Measurements from ENCODE around the gene CPAMD8.

The CPAMD8 gene

GRCh38 chr19:16859626-16860025, 167.0 kb downstream of the CPAMD8 start:
- peaks cover 48 to 96% (median 70%) of the 10 kb centered on the region in 11 experiments for H3K36me3 ChIP-seq
- no peaks in the 10 kb centered on the region for H3K9me3 ChIP-seq (replicated peaks in 1 of 11)

GRCh38 chr19:16856091-16856490, 170.5 kb downstream of the CPAMD8 start:
- Histone ChIP-seq H3K4me2 (no peak overlapping the region), H3K4me3 (no peak overlapping the region), H3K9me3 (replicated peaks in 1 of 11) (no peaks in the 10 kb centered on the region), H3K27ac (no peak overlapping the region), H3K4me1 (peaks cover 0 to 9% (median 2%) of the 10 kb centered on the region in 10 experiments; a peak in 4 of 20 replicates), H3K27me3 (no peaks in the 10 kb centered on the region), H3K9ac (no peak overlapping the region), H3K36me3 (peaks cover 66 to 96% (median 75%) of the 10 kb centered on the region in 11 experiments), H4K20me1 (peaks cover 3 to 49% (median 26%) of the 10 kb centered on the region in 11 experiments; a peak in 20 of 22 replicates)
- TF ChIP-seq Cebpa-rat (IDR thresholded peaks at IDR 0.05): no peak

More at GRCh38 chr19:16859626-16860025, 167.0 kb downstream of the CPAMD8 start:
- H3K9ac ChIP-seq: no peak overlapping the region
- no peak overlapping the region for H3K4me3 ChIP-seq
- peaks cover 20 to 33% (median 26%) of the 10 kb centered on the region in 10 experiments for H3K4me1 ChIP-seq
- H3K27ac ChIP-seq: no peak overlapping the region; a peak in 1 of 22 replicates
- H3K27me3 ChIP-seq: no peaks in the 10 kb centered on the region
- no peak for TF ChIP-seq Cebpa-rat (IDR thresholded peaks at IDR 0.05)
- no peak overlapping the region for H3K4me2 ChIP-seq
- H4K20me1 ChIP-seq: peaks cover 0 to 39% (median 13%) of the 10 kb centered on the region in 11 experiments; a peak in 13 of 22 replicates

- no peak overlapping the region for H3K27ac ChIP-seq
- H3K9ac ChIP-seq: no peak overlapping the region
- TF ChIP-seq Cebpa-rat (IDR thresholded peaks at IDR 0.05): no peak
- H3K27me3 ChIP-seq: no peaks in the 10 kb centered on the region
- H4K20me1 ChIP-seq: peaks cover 0 to 65% (median 34%) of the 10 kb centered on the region in 11 experiments; a peak in 19 of 22 replicates
- H3K4me3 ChIP-seq: no peak overlapping the region
- H3K4me1 ChIP-seq: peaks cover 0 to 6% (median 0%) of the 10 kb centered on the region in 10 experiments; a peak in 6 of 20 replicates
- no peak overlapping the region for H3K4me2 ChIP-seq
- H3K9me3 ChIP-seq (replicated peaks in 1 of 11): no peaks in the 10 kb centered on the region
- H3K36me3 ChIP-seq: peaks cover 90 to 100% (median 96%) of the 10 kb centered on the region in 11 experiments
Measured at GRCh38 chr19:16853066-16853465, 173.5 kb downstream of the CPAMD8 start.

- H3K4me1 ChIP-seq: peaks cover 0 to 22% (median 0%) of the 10 kb centered on the region in 10 experiments; a peak in 7 of 20 replicates
- peaks cover 0 to 78% (median 44%) of the 10 kb centered on the region in 11 experiments; a peak in 19 of 22 replicates for H4K20me1 ChIP-seq
- TF ChIP-seq Cebpa-rat (IDR thresholded peaks at IDR 0.05): no peak
- H3K4me2 ChIP-seq: no peak overlapping the region
- no peak overlapping the region for H3K9ac ChIP-seq
- H3K9me3 ChIP-seq (replicated peaks in 1 of 11): no peaks in the 10 kb centered on the region
- no peak overlapping the region for H3K27ac ChIP-seq
- no peak overlapping the region for H3K4me3 ChIP-seq
- H3K36me3 ChIP-seq: peaks cover 96 to 100% (median 100%) of the 10 kb centered on the region in 11 experiments
- H3K27me3 ChIP-seq: no peaks in the 10 kb centered on the region
Measured at GRCh38 chr19:16851031-16851712, 175.4 kb downstream of the CPAMD8 start.

GRCh38 chr19:16850133-16850532, 176.5 kb downstream of the CPAMD8 start:
- H3K36me3 ChIP-seq: peaks cover 96 to 100% (median 100%) of the 10 kb centered on the region in 11 experiments
- no peak overlapping the region for H3K9ac ChIP-seq

GRCh38 chr19:16849168-16849567, 177.4 kb downstream of the CPAMD8 start:
- peaks cover 0 to 22% (median 9%) of the 10 kb centered on the region in 10 experiments; a peak in 12 of 20 replicates for H3K4me1 ChIP-seq
- H3K27me3 ChIP-seq: no peaks in the 10 kb centered on the region
- H3K9ac ChIP-seq: no peak overlapping the region
- H3K4me2 ChIP-seq: no peak overlapping the region
- peaks cover 6 to 89% (median 59%) of the 10 kb centered on the region in 11 experiments; a peak in 20 of 22 replicates for H4K20me1 ChIP-seq
- no peak for TF ChIP-seq Cebpa-rat (IDR thresholded peaks at IDR 0.05)
- no peak overlapping the region for H3K4me3 ChIP-seq
- H3K36me3 ChIP-seq: peaks cover 96 to 100% (median 100%) of the 10 kb centered on the region in 11 experiments
- no peaks in the 10 kb centered on the region for H3K9me3 ChIP-seq (replicated peaks in 1 of 11)
- no peak overlapping the region for H3K27ac ChIP-seq

More at GRCh38 chr19:16850133-16850532, 176.5 kb downstream of the CPAMD8 start:
- Histone ChIP-seq H4K20me1 (peaks cover 0 to 86% (median 55%) of the 10 kb centered on the region in 11 experiments; a peak in 19 of 22 replicates), H3K4me1 (peaks cover 0 to 22% (median 0%) of the 10 kb centered on the region in 10 experiments; a peak in 7 of 20 replicates), H3K4me2 (no peak overlapping the region), H3K27me3 (no peaks in the 10 kb centered on the region), H3K27ac (no peak overlapping the region), H3K4me3 (no peak overlapping the region), H3K9me3 (replicated peaks in 1 of 11) (no peaks in the 10 kb centered on the region)
- no peak for TF ChIP-seq Cebpa-rat (IDR thresholded peaks at IDR 0.05)

GRCh38 chr19:16847430-16847829, 179.2 kb downstream of the CPAMD8 start:
- Histone ChIP-seq H3K9me3 (replicated peaks in 1 of 11) (no peaks in the 10 kb centered on the region), H3K4me1 (peaks cover 0 to 22% (median 10%) of the 10 kb centered on the region in 10 experiments; a peak in 12 of 20 replicates), H4K20me1 (peaks cover 7 to 89% (median 63%) of the 10 kb centered on the region in 11 experiments; a peak in 19 of 22 replicates), H3K27me3 (no peaks in the 10 kb centered on the region), H3K4me3 (no peak overlapping the region), H3K4me2 (peak overlapping the region in 3 of 11 experiments; percentile 26 to 79 (median 69); a peak in 5 of 22 replicates), H3K9ac (peak overlapping the region in 2 of 11 experiments; percentile 4 to 27; a peak in 1 of 22 replicates), H3K27ac (no peak overlapping the region), H3K36me3 (peaks cover 96 to 100% (median 100%) of the 10 kb centered on the region in 11 experiments)
- no peak for TF ChIP-seq Cebpa-rat (IDR thresholded peaks at IDR 0.05)

GRCh38 chr19:16846901-16847300, 179.7 kb downstream of the CPAMD8 start:
- Histone ChIP-seq H3K4me1 (peaks cover 0 to 22% (median 10%) of the 10 kb centered on the region in 10 experiments; a peak in 12 of 20 replicates), H3K36me3 (peaks cover 96 to 100% (median 100%) of the 10 kb centered on the region in 11 experiments), H3K9me3 (replicated peaks in 1 of 11) (no peaks in the 10 kb centered on the region), H3K9ac (peak overlapping the region in 2 of 11 experiments; percentile 4 to 27; a peak in 1 of 22 replicates), H3K27ac (no peak overlapping the region), H3K4me2 (peak overlapping the region in 3 of 11 experiments; percentile 26 to 79 (median 69); a peak in 5 of 22 replicates), H3K4me3 (no peak overlapping the region), H3K27me3 (no peaks in the 10 kb centered on the region), H4K20me1 (peaks cover 7 to 88% (median 64%) of the 10 kb centered on the region in 11 experiments; a peak in 19 of 22 replicates)
- no peak for TF ChIP-seq Cebpa-rat (IDR thresholded peaks at IDR 0.05)

Measured in BLaER1 treated with 17β-estradiol and CSF1 and Interleukin-3, amounts not matched to agents 10 nM and 100 nM (cell line).